Tibial nerve (tissue), 4 donors: ENCODE measurements around the gene UPP1. TPM values are rescaled to one million over a fixed set of nuclear protein-coding genes. Genes with fewer than 3 reads are reported as not detected.

Experiments
- DNase-seq, 2 donors: peaks; one replicate each; pipeline ENCODE4 v3.0.0-alpha.2; 2019; ENCODE audit warnings: low spot score in 2 of 2
- H3K27ac ChIP-seq, 4 donors: fragments of 200-600 bp; sonication (generic) in 3 of 4; one replicate each; pipeline ENCODE4 v1.5.1; 2017 to 2019; ENCODE audit warnings: mild to moderate bottlenecking in 1 of 4
- H3K27me3 ChIP-seq, 2 donors: fragments of 200-600 bp; sonication (generic) in 1 of 2; one replicate each; pipeline versions ENCODE4 v1.5.1 to v1.6.0; 2017 to 2019
- H3K36me3 ChIP-seq, 3 donors: fragments of 200-600 bp; sonication (generic); one replicate each; pipeline ENCODE4 v1.5.1; 2018 to 2019
- H3K4me1 ChIP-seq, 4 donors: fragments of 200-600 bp; sonication (generic) in 3 of 4; one replicate each; pipeline ENCODE4 v1.5.1; 2017 to 2019
- H3K4me3 ChIP-seq, 4 donors: fragments of 200-600 bp; sonication (generic) in 3 of 4; one replicate each; pipeline ENCODE4 v1.5.1; 2017 to 2019; ENCODE audit warnings: mild to moderate bottlenecking in 1 of 4, moderate library complexity in 1 of 4
- H3K9me3 ChIP-seq, 4 donors: fragments of 200-600 bp; sonication (generic) in 3 of 4; one replicate each; pipeline ENCODE4 v1.5.1; 2017 to 2019
- CTCF ChIP-seq, 5 experiments: fragments of 200-600 bp in 3 of 5; fragments of 450-650 bp in 2 of 5; sonication (generic) in 3 of 5; IDR thresholded peaks; one replicate each; pipeline ENCODE4 v1.5.1; 2016 to 2019; ENCODE audit warnings: antibody characterized with exemption in 5 of 5, mild to moderate bottlenecking in 3 of 5, moderate library complexity in 2 of 5
- EP300 ChIP-seq, 2 donors: sonication (generic); formaldehyde crosslinking; IDR thresholded peaks; one replicate each; pipeline ENCODE4 v1.6.1; 2017; ENCODE audit warnings: antibody characterized with exemption in 2 of 2, mild to moderate bottlenecking in 1 of 2
- POLR2A ChIP-seq, 2 donors: fragments of 450-650 bp; IDR thresholded peaks; one replicate each; pipeline ENCODE4 v1.6.1; 2017; ENCODE audit warnings: antibody characterized with exemption in 2 of 2, mild to moderate bottlenecking in 2 of 2, moderate library complexity in 2 of 2
- WGBS, 2 donors: methylation state at CpG; one replicate each; pipeline ENCODE4 v1.1.5; 2018; 5-methylcytosine and 5-hydroxymethylcytosine counted together
- total RNA-seq, 4 donors: library from RNA; depleted of rRNA; stranded (reverse); fragments of >200 nt; gene quantifications; one replicate each; pipeline ENCODE4 v1.1.0, GENCODE V29; 2016

Gene UPP1
- total RNA-seq, 4 donors from 2014 or later = 14.2 to 36.9 (median 19.0) TPM

GRCh38 chr7:48112401-48113165, 23.5 kb downstream of the UPP1 start:
- H3K27me3 ChIP-seq = no peaks in the 10 kb centered on the region
- WGBS, 2 donors = 79 to 90% methylated on average over 7 of the region's 7 CpGs

GRCh38 chr7:48113275-48113674, 24.2 kb downstream of the UPP1 start:
- no peak for DNase-seq
- Histone ChIP-seq H3K4me3 (no peak overlapping the region), H3K27me3 (no peaks in the 10 kb centered on the region), H3K27ac (no peak overlapping the region), H3K9me3 (no peaks in the 10 kb centered on the region), H3K36me3 (peaks cover 0 to 9% (median 0%) of the 10 kb centered on the region in 3 donors), H3K4me1 (no peaks in the 10 kb centered on the region)
- no peak for TF ChIP-seq POLR2A (IDR thresholded peaks at IDR 0.05)
- TF ChIP-seq CTCF (IDR thresholded peaks at IDR 0.05) = no peak
- no peak for TF ChIP-seq EP300 (IDR thresholded peaks at IDR 0.05)
- WGBS, 2 donors = 78 to 79% methylated on average over 6 of the region's 6 CpGs

More at GRCh38 chr7:48112401-48113165, 23.5 kb downstream of the UPP1 start:
- H3K36me3 ChIP-seq = peaks cover 0 to 16% (median 0%) of the 10 kb centered on the region in 3 donors
- H3K4me3 ChIP-seq = no peak overlapping the region
- TF ChIP-seq CTCF (IDR thresholded peaks at IDR 0.05) (no peak), POLR2A (IDR thresholded peaks at IDR 0.05) (no peak), EP300 (IDR thresholded peaks at IDR 0.05) (no peak)
- H3K4me1 ChIP-seq = no peaks in the 10 kb centered on the region
- H3K27ac ChIP-seq = no peak overlapping the region
- H3K9me3 ChIP-seq = no peaks in the 10 kb centered on the region
- DNase-seq = no peak

- Histone ChIP-seq H3K36me3 (peaks cover 0 to under 1% (median 0%) of the 10 kb centered on the region in 3 donors), H3K9me3 (no peaks in the 10 kb centered on the region), H3K27me3 (no peaks in the 10 kb centered on the region), H3K27ac (no peak overlapping the region), H3K4me3 (no peak overlapping the region), H3K4me1 (no peaks in the 10 kb centered on the region)
- 80 to 84% methylated on average over 4 to 9 of the region's 9 CpGs for WGBS, 2 donors
- no peak for TF ChIP-seq POLR2A (IDR thresholded peaks at IDR 0.05)
- no peak for TF ChIP-seq EP300 (IDR thresholded peaks at IDR 0.05)
- no peak for TF ChIP-seq CTCF (IDR thresholded peaks at IDR 0.05)
- DNase-seq = no peak
These were observed 25.1 kb downstream of the UPP1 start for GRCh38 chr7:48114115-48114514.

- DNase-seq = no peak
- Histone ChIP-seq H3K27me3 (no peaks in the 10 kb centered on the region), H3K27ac (no peak overlapping the region), H3K9me3 (no peaks in the 10 kb centered on the region), H3K36me3 (no peaks in the 10 kb centered on the region), H3K4me3 (no peak overlapping the region), H3K4me1 (no peaks in the 10 kb centered on the region)
- TF ChIP-seq POLR2A (IDR thresholded peaks at IDR 0.05) (no peak), EP300 (IDR thresholded peaks at IDR 0.05) (no peak), CTCF (IDR thresholded peaks at IDR 0.05) (no peak)
- 90 to 92% methylated on average over 7 of the region's 7 CpGs for WGBS, 2 donors
These were observed 25.5 kb downstream of the UPP1 start for GRCh38 chr7:48114589-48114988.

GRCh38 chr7:48116043-48116442, 27.0 kb downstream of the UPP1 start:
- DNase-seq = no peak
- Histone ChIP-seq H3K4me1 (no peaks in the 10 kb centered on the region), H3K9me3 (no peaks in the 10 kb centered on the region), H3K36me3 (no peaks in the 10 kb centered on the region), H3K4me3 (no peak overlapping the region), H3K27ac (no peak overlapping the region), H3K27me3 (no peaks in the 10 kb centered on the region)
- WGBS, 2 donors = 95 to 97% methylated on average over 5 of the region's 5 CpGs
- no peak for TF ChIP-seq CTCF (IDR thresholded peaks at IDR 0.05)
- no peak for TF ChIP-seq EP300 (IDR thresholded peaks at IDR 0.05)
- TF ChIP-seq POLR2A (IDR thresholded peaks at IDR 0.05) = no peak
